WTC11 (cell line): ENCODE data around the gene SI. TPM values are rescaled to one million over a fixed set of nuclear protein-coding genes. Genes with fewer than 3 reads are reported as not detected.

Experiments used
- ATAC-seq: fragments of 200-7000 bp; cut with Tn5 transposase; 2 replicates; pipeline ENCODE4 v1.10.0; 2021; ENCODE audit warnings: mild to moderate bottlenecking, moderate library complexity
- CTCF ChIA-PET: fragments of 300-600 bp; sonication (Branson Sonifier 250); formaldehyde crosslinking; loops from one replicate; lab custom pipeline; 2021; ENCODE audit warnings: antibody characterized with exemption; lab: Charles Lee
- POLR2A ChIA-PET: fragments of 350-600 bp; sonication (Branson Sonifier 250); formaldehyde crosslinking; loops from one replicate; lab custom pipeline; 2021; ENCODE audit warnings: antibody characterized with exemption; lab: Charles Lee
- DNase-seq: peaks from one replicate; pipeline ENCODE4 v3.0.0; 2021; ENCODE audit warnings: low spot score
- H3K27ac Mint-ChIP-seq: 2 replicates; pipeline ENCODE4 v1.8.0; 2021; ENCODE audit warnings: mixed read lengths
- H3K27me3 Mint-ChIP-seq: 2 replicates; pipeline ENCODE4 v1.8.0; 2021; ENCODE audit warnings: low read depth, mild to moderate bottlenecking, moderate library complexity, mixed read lengths
- H3K36me3 Mint-ChIP-seq: 2 replicates; pipeline ENCODE4 v1.8.0; 2021; ENCODE audit warnings: mixed read lengths
- H3K4me1 Mint-ChIP-seq: 2 replicates; pipeline ENCODE4 v1.8.0; 2022; ENCODE audit warnings: mixed read lengths
- H3K4me3 Mint-ChIP-seq: 2 replicates; pipeline ENCODE4 v1.8.0; 2021; ENCODE audit warnings: mild to moderate bottlenecking, moderate library complexity, mixed read lengths
- H3K9me3 Mint-ChIP-seq: 2 replicates; pipeline ENCODE4 v1.8.0; 2021; ENCODE audit warnings: mixed read lengths
- ATF1 ChIP-seq: sonication (generic); formaldehyde crosslinking; IDR thresholded peaks from 2 replicates; pipeline ENCODE4 v1.8.1; 2023; ENCODE audit warnings: mild to moderate bottlenecking, moderate library complexity, missing genetic modification reagents
- ATF6 ChIP-seq: sonication (generic); formaldehyde crosslinking; IDR thresholded peaks from 2 replicates; pipeline ENCODE4 v1.8.1; 2023; ENCODE audit warnings: mild to moderate bottlenecking, missing genetic modification reagents
- CBFB ChIP-seq: sonication (generic); formaldehyde crosslinking; IDR thresholded peaks from 2 replicates; pipeline ENCODE4 v1.8.1; 2022; ENCODE audit warnings: mild to moderate bottlenecking, low read depth, missing genetic modification reagents
- CDX4 ChIP-seq: fragments of 250-450 bp; sonication (Bioruptor Pico); IDR thresholded peaks from 2 replicates; pipeline ENCODE4 v1.9.0; 2021; ENCODE audit warnings: moderate library complexity, mild to moderate bottlenecking, inconsistent platforms, borderline replicate concordance
- CREB1 ChIP-seq: sonication (generic); formaldehyde crosslinking; IDR thresholded peaks from 2 replicates; pipeline ENCODE4 v1.8.0; 2023; ENCODE audit warnings: mild to moderate bottlenecking, missing genetic modification reagents
- E2F1 ChIP-seq: sonication (generic); formaldehyde crosslinking; IDR thresholded peaks from 2 replicates; pipeline ENCODE4 v1.8.0; 2022; ENCODE audit warnings: mild to moderate bottlenecking, missing genetic modification reagents
- E2F4 ChIP-seq: sonication (generic); formaldehyde crosslinking; IDR thresholded peaks from 2 replicates; pipeline ENCODE4 v1.8.1; 2022; ENCODE audit warnings: low read depth, mild to moderate bottlenecking, moderate library complexity, missing genetic modification reagents, borderline replicate concordance
- EMX1 ChIP-seq: fragments of 250-450 bp; sonication (Bioruptor Pico); IDR thresholded peaks from 2 replicates; pipeline ENCODE4 v1.8.0; 2021; ENCODE audit warnings: mild to moderate bottlenecking
- ETV6 ChIP-seq: sonication (generic); formaldehyde crosslinking; IDR thresholded peaks from 2 replicates; pipeline ENCODE4 v1.8.1; 2022; ENCODE audit warnings: mild to moderate bottlenecking, missing genetic modification reagents
- GABPB1 ChIP-seq: sonication (generic); formaldehyde crosslinking; IDR thresholded peaks from 2 replicates; pipeline ENCODE4 v1.8.1; 2023; ENCODE audit warnings: mild to moderate bottlenecking, missing genetic modification reagents
- GRHL2 ChIP-seq: fragments of 250-450 bp; sonication (Bioruptor Pico); IDR thresholded peaks from 2 replicates; pipeline ENCODE4 v1.8.0; 2022; ENCODE audit warnings: mild to moderate bottlenecking, moderate library complexity; ENCODE audit not compliant: insufficient replicate concordance, severe bottlenecking
- IRF1 ChIP-seq: sonication (generic); formaldehyde crosslinking; IDR thresholded peaks from 2 replicates; pipeline ENCODE4 v1.8.0; 2023; ENCODE audit warnings: missing genetic modification reagents
- JAZF1 ChIP-seq: fragments of 250-450 bp; sonication (Bioruptor Pico); IDR thresholded peaks from 2 replicates; pipeline ENCODE4 v1.9.0; 2021; ENCODE audit warnings: moderate library complexity, mild to moderate bottlenecking, inconsistent platforms
- JUN ChIP-seq: sonication (generic); formaldehyde crosslinking; IDR thresholded peaks from 2 replicates; pipeline ENCODE4 v1.8.0; 2023; ENCODE audit warnings: mild to moderate bottlenecking, missing genetic modification reagents
- NFYB ChIP-seq: sonication (generic); formaldehyde crosslinking; conservative IDR thresholded peaks from 2 replicates; pipeline ENCODE4 v1.8.0; 2022; ENCODE audit warnings: low read depth, missing genetic modification reagents
- NR1H2 ChIP-seq: sonication (generic); formaldehyde crosslinking; IDR thresholded peaks from 2 replicates; pipeline ENCODE4 v1.9.0; 2021; ENCODE audit warnings: mild to moderate bottlenecking, moderate library complexity, missing genetic modification reagents
- PRDM15 ChIP-seq: sonication (generic); formaldehyde crosslinking; IDR thresholded peaks from 2 replicates; pipeline ENCODE4 v1.8.0; 2022; ENCODE audit warnings: missing genetic modification reagents
- PRRX2 ChIP-seq: fragments of 250-450 bp; sonication (Bioruptor Pico); IDR thresholded peaks from 2 replicates; pipeline ENCODE4 v1.8.0; 2021; ENCODE audit warnings: mild to moderate bottlenecking
- RELA ChIP-seq: sonication (generic); formaldehyde crosslinking; IDR thresholded peaks from 2 replicates; pipeline ENCODE4 v1.8.1; 2022; ENCODE audit warnings: missing genetic modification reagents, mild to moderate bottlenecking, borderline replicate concordance
- SMAD3 ChIP-seq: sonication (generic); formaldehyde crosslinking; IDR thresholded peaks from 2 replicates; pipeline ENCODE4 v1.8.0; 2022; ENCODE audit warnings: missing genetic modification reagents, mild to moderate bottlenecking, borderline replicate concordance
- SOX15 ChIP-seq: fragments of 250-450 bp; sonication (Bioruptor Pico); IDR thresholded peaks from 2 replicates; pipeline ENCODE4 v1.9.0; 2021; ENCODE audit warnings: mild to moderate bottlenecking
- TCF7 ChIP-seq: sonication (generic); formaldehyde crosslinking; IDR thresholded peaks from 2 replicates; pipeline ENCODE4 v1.8.0; 2022; ENCODE audit warnings: mild to moderate bottlenecking, low read depth, missing genetic modification reagents, moderate library complexity
- ZNF121 ChIP-seq: sonication (generic); formaldehyde crosslinking; IDR thresholded peaks from 2 replicates; pipeline ENCODE4 v1.8.0; 2023; ENCODE audit warnings: missing genetic modification reagents
- ZNF219 ChIP-seq: sonication (generic); formaldehyde crosslinking; IDR thresholded peaks from 2 replicates; pipeline ENCODE4 v1.8.0; 2023; ENCODE audit warnings: missing genetic modification reagents, mild to moderate bottlenecking, borderline replicate concordance
- ZNF232 ChIP-seq: sonication (generic); formaldehyde crosslinking; IDR thresholded peaks from 2 replicates; pipeline ENCODE4 v1.8.0; 2022; ENCODE audit warnings: mild to moderate bottlenecking, missing genetic modification reagents
- ZNF263 ChIP-seq: sonication (generic); formaldehyde crosslinking; IDR thresholded peaks from 2 replicates; pipeline ENCODE4 v1.8.1; 2022; ENCODE audit warnings: low read depth, mild to moderate bottlenecking, moderate library complexity, missing genetic modification reagents
- ZNF317 ChIP-seq: sonication (generic); formaldehyde crosslinking; IDR thresholded peaks from 2 replicates; pipeline ENCODE4 v1.8.1; 2023; ENCODE audit warnings: low read depth, mild to moderate bottlenecking, moderate library complexity, missing genetic modification reagents, borderline replicate concordance
- ZNF423 ChIP-seq: fragments of 250-450 bp; sonication (Bioruptor Pico); IDR thresholded peaks from 2 replicates; pipeline ENCODE4 v2.1.2; 2022; ENCODE audit warnings: mild to moderate bottlenecking, moderate library complexity
- ZSCAN18 ChIP-seq: fragments of 250-450 bp; sonication (Bioruptor Pico); IDR thresholded peaks from 2 replicates; pipeline ENCODE4 v2.1.2; 2022; ENCODE audit warnings: mild to moderate bottlenecking, moderate library complexity
- total RNA-seq: library from RNA; stranded (reverse); gene quantifications from 3 replicates; pipeline ENCODE4 v1.2.3, GENCODE V29; 2021

SI gene
- total RNA-seq, 1 experiment from 2014 or later = not detected

GRCh38 chr3:164940745-164941144, 137.6 kb downstream of the SI start:
- DNase-seq = no peak
- Mint-ChIP-seq H3K9me3 (peaks cover 18% of the 10 kb centered on the region), H3K4me1 (peaks cover 10% of the 10 kb centered on the region), H3K27me3 (no peaks in the 10 kb centered on the region), H3K4me3 (no peak overlapping the region), H3K27ac (peak overlapping the region; percentile 57), H3K36me3 (peaks cover 12% of the 10 kb centered on the region)
- ChIA-PET CTCF (no interaction called here), POLR2A (interaction anchor here (0.7 kb wide), 1 partner anchor 1859 kb away, joined by 3 read pairs; no protein-coding TSS in a partner anchor)
- TF ChIP-seq PRRX2 (CRISPR knock-in tag) = no peak
- no peak for TF ChIP-seq CBFB
- TF ChIP-seq ETV6 (CRISPR knock-in tag) = no peak
- no peak for TF ChIP-seq JAZF1 (CRISPR knock-in tag)
- no peak for TF ChIP-seq CREB1 (CRISPR knock-in tag)
- no peak for TF ChIP-seq EMX1
- TF ChIP-seq E2F1 = no peak
- TF ChIP-seq GRHL2 (CRISPR knock-in tag) = no peak
- no peak for TF ChIP-seq ZNF263 (CRISPR knock-in tag)
- TF ChIP-seq ZNF121 (CRISPR knock-in tag) = no peak
- no peak for TF ChIP-seq ZNF423 (CRISPR knock-in tag)
- no peak for TF ChIP-seq TCF7 (CRISPR knock-in tag)
- TF ChIP-seq NR1H2 (CRISPR knock-in tag) = no peak
- no peak for TF ChIP-seq E2F4 (CRISPR knock-in tag)
- no peak for TF ChIP-seq IRF1 (CRISPR knock-in tag)
- no peak for TF ChIP-seq CDX4
- no peak for TF ChIP-seq SMAD3
- TF ChIP-seq ZNF232 (CRISPR knock-in tag) = no peak
- no peak for TF ChIP-seq ZNF317 (CRISPR knock-in tag)
- no peak for ATAC-seq

- no peaks in the 10 kb centered on the region for H3K27me3 Mint-ChIP-seq
- ChIA-PET CTCF (no interaction called here), POLR2A (no interaction called here)
- no peak overlapping the region for H3K27ac Mint-ChIP-seq
- H3K4me3 Mint-ChIP-seq = no peak overlapping the region
- no peaks in the 10 kb centered on the region for H3K9me3 Mint-ChIP-seq
- DNase-seq (no peak), ATAC-seq (no peak)
- H3K4me1 Mint-ChIP-seq = no peaks in the 10 kb centered on the region
- H3K36me3 Mint-ChIP-seq = no peaks in the 10 kb centered on the region
- TF ChIP-seq PRRX2 (CRISPR knock-in tag) (no peak), JUN (no peak), ZSCAN18 (CRISPR knock-in tag) (no peak), ZNF219 (no peak), NFYB (CRISPR knock-in tag) (no peak), ATF1 (CRISPR knock-in tag) (no peak), RELA (no peak), SOX15 (CRISPR knock-in tag) (no peak), GABPB1 (CRISPR knock-in tag) (no peak), PRDM15 (CRISPR knock-in tag) (no peak), ATF6 (no peak)
Measured at GRCh38 chr3:164929642-164930041, 148.7 kb downstream of the SI start.
